GM21423 (cell line): ENCODE data around the gene ESPL1.

Source experiments
- ATAC-seq: cut with Tn5 transposase; IDR thresholded peaks from one replicate; pipeline ENCODE4 v1.9.1; 2021; ENCODE audit warnings: mild to moderate bottlenecking, moderate library complexity; ENCODE audit not compliant: unreplicated experiment

ESPL1 gene

DNA sequence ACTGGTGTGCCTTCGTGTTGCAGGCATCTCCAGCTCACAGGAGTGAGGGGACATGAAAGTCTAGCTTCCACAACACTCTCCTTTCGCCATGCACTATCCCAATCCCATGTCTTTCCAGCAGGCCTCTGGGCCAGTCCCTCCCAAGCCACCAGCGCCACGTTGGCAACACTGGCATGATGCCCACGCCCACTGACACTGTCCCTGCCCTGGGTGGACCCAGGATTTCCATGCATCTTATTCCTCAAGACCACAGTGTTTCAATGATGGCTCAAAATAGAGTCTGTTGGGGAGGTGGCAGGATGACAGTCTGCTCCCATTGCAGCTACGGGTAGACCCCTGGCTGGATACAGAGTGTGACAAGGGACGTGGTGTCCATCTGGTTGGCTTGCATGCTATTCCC is 65.7 kb downstream of the ESPL1 start:
- ATAC-seq: no peak

DNA sequence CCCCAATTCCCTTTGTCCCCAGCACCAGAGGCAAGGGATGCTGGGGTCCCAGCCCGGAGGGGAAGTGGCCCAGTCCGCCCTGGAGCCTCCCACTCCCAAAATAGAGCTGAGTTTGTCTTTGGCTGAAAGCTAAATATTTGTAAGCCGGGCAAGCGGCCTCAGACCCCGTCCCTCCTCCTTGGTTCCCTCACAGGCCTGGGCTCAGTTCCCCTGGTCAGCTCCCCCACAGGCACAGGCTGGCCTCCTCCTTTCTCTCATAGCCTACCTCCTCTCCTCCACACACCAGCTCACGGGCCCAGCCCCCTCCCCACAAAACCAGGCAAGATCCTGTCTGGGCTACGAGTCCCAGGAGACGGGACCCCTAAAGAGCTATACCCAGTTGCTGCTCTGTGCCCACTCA is 66.7 kb downstream of the ESPL1 start:
- no peak for ATAC-seq

DNA sequence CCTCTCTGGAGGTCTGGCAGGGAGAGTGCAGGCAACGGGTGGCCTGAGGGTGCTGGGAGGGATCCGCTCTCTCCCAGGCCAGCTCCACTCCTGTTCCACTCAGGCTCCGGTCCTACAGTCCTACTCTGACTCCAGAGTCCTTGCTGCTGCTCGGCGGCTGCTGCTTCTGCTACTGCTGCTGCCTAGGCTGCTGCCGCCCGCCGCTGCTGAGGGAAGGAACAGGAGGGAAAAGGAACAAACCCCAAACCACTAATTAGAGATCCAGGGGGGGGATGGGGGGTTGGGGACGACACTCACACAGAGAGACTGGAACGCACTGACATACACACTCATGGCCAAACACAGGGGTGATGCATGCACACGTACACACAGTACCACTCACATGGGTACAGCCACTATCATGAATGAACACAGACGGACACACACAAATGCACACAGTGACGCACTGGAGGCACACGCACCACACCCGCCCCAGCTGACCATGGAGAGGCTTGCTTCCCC is 68.1 kb downstream of the ESPL1 start, which contains the start of gene SP7:
Gene SP7, minus strand, starts transcription at position 174 of the 501 bp plus-strand sequence. CDS start 708 bp downstream, outside the sequence.
- no peak for ATAC-seq

- ATAC-seq: no peak
Measured at GRCh38 chr12:53338017-53338416, 69.9 kb downstream of the ESPL1 start.

- no peak for ATAC-seq
Measured at GRCh38 chr12:53338916-53339315, 70.8 kb downstream of the ESPL1 start.

- no peak for ATAC-seq
Measured at GRCh38 chr12:53340398-53340797, 72.3 kb downstream of the ESPL1 start.
